Effector memory CD8-positive, alpha-beta T cell (primary cell): ENCODE results near the gene PCSK6.
A peak's percentile ranks its signal among the peaks of the same experiment; 100 is the strongest.

ENCODE experiments used
- ATAC-seq: fragments of 150-1000 bp; cut with Tn5 transposase; replicated peaks from 2 replicates; pipeline ENCODE4 v1.10.0; 2021; ENCODE audit warnings: mild to moderate bottlenecking, moderate library complexity
- DNase-seq, 3 experiments: peaks; one replicate each; pipeline ENCODE4 v3.0.0; 2021
- H3K27ac Mint-ChIP-seq, 2 donors: one replicate each; pipeline ENCODE4 v1.8.0; 2022; ENCODE audit warnings: mild to moderate bottlenecking in 2 of 2, mixed read lengths in 2 of 2, moderate library complexity in 2 of 2
- H3K27me3 Mint-ChIP-seq, 2 donors: one replicate each; pipeline ENCODE4 v1.8.0; 2022; ENCODE audit warnings: mixed read lengths in 2 of 2
- H3K36me3 Mint-ChIP-seq: one replicate; pipeline ENCODE4 v1.8.0; 2022; ENCODE audit warnings: mild to moderate bottlenecking, moderate library complexity, mixed read lengths; ENCODE audit not compliant: insufficient read depth
- H3K4me1 Mint-ChIP-seq, 2 donors: one replicate each; pipeline ENCODE4 v1.8.0; 2022; ENCODE audit warnings: low read depth in 2 of 2, mixed read lengths in 2 of 2
- H3K4me3 Mint-ChIP-seq, 2 donors: one replicate each; pipeline ENCODE4 v1.8.0; 2022; ENCODE audit warnings: mild to moderate bottlenecking in 2 of 2, mixed read lengths in 2 of 2, moderate library complexity in 2 of 2
- H3K9me3 Mint-ChIP-seq, 2 donors: one replicate each; pipeline ENCODE4 v1.8.0; 2022; ENCODE audit warnings: mixed read lengths in 2 of 2
- total RNA-seq, 9 experiments: gene quantifications; one replicate each; lab custom pipeline; 2026; lab: John Stamatoyannopoulos, UW

Gene PCSK6
- total RNA-seq: 0 to 3.9 (median 0.72) reads per million in 9 experiments

DNA sequence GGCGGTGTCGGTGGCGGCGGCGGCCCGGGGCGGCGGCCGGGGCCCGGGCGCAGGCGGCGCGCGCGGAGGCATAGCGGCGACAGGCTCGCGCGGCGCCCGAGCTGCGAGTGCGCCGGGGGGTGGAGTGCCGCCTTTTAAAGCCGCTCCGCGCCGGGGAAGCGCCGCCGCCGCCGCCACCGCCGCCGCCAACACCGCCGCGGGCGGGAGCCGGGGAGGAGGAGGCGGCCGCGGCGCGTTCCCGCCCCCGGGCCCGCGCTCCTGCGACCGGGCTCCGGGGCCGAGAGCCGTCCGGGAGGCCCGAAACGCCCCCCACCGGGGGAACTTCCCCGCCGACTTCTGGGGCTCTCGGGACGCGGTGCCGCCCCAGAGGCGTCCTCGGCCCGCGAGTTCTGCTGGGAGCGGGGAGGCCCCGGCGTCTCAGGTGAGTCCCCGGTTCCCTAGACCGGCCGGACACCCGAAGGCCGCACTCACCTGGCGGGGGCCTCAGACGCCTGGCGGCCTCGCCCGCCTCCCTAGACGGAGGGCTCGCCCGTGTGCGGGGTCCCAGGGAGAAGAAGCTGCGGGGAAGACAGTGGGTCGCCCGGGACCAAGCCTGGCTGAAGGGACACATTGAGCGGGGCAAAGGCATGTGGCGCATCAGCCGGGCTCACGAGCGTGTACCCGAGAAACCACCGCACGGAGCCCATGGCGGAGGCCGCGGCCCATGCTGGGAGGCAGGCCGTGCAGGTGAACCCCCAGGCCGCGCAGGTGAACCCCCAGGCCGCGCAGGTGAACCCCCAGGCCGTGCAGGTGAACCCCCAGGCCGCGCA is at the start of gene PCSK6:
Gene PCSK6, minus strand, starts transcription at position 109 of the 809 bp plus-strand sequence. Its CDS starts 37 bp downstream, at position 72.
- peaks cover 3% of the 10 kb centered on the region for H3K36me3 Mint-ChIP-seq
- H3K27ac Mint-ChIP-seq: no peak within 1 kb of the TSS
- H3K4me1 Mint-ChIP-seq: no peaks in the 10 kb centered on the region
- no peak for ATAC-seq
- no peak for DNase-seq
- no peaks in the 10 kb centered on the region for H3K9me3 Mint-ChIP-seq
- peak within 1 kb of the TSS in 1 of 2 donors; percentile 47 for H3K4me3 Mint-ChIP-seq
- peaks cover 46 to 75% of the 10 kb centered on the region in 2 donors for H3K27me3 Mint-ChIP-seq

DNA sequence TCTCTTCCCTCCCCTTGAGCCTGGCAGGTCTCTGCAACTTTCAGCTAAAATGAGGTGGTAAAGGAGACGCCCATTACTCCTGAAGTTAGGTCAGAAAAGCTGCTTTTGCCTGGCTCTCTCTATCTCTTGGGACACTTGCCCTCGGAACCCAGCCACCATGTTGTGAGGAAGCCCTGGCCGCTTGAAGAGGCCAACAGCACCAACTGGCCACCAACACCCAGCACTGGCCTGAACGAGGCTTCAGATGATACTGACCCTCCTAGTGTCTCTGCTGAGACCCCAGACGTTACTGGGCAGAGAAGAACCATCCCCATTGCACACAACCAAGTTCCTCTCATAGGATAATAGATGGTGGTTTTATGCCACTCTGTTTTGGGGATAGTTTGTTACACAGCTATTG is 49.5 kb upstream of the PCSK6 start:
- DNase-seq: no peak
- no peak for ATAC-seq
- H3K9me3 Mint-ChIP-seq: no peaks in the 10 kb centered on the region
- no peak overlapping the region for H3K4me3 Mint-ChIP-seq
- peaks cover 17 to 44% of the 10 kb centered on the region in 2 donors for H3K27me3 Mint-ChIP-seq
- peaks cover 0 to 2% of the 10 kb centered on the region in 2 donors for H3K4me1 Mint-ChIP-seq
- peaks cover 3% of the 10 kb centered on the region for H3K36me3 Mint-ChIP-seq
- no peak overlapping the region for H3K27ac Mint-ChIP-seq

DNA sequence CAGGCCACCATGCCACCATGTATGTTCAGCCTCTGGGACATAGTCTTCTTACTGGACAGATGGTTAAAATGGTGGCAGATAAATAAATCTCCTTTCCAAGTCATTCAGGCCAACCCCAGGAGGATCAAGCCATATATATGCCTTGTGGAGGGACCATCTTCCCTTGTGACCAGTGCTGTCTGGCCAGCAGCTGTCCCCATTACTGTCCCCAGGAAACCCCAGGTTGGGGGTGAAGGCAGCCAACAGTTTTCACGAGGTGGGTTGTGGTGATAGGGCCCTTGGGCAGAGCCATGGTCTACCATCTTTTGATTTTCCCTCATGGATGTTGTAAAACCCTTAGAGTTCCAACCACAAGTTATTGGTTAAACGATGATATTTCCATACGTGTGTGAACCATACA is 48.7 kb upstream of the PCSK6 start:
- Mint-ChIP-seq H3K36me3 (peaks cover 3% of the 10 kb centered on the region), H3K4me1 (peaks cover 0 to 2% of the 10 kb centered on the region in 2 donors), H3K9me3 (no peaks in the 10 kb centered on the region), H3K27ac (no peak overlapping the region), H3K4me3 (no peak overlapping the region), H3K27me3 (peaks cover 17 to 44% of the 10 kb centered on the region in 2 donors)
- ATAC-seq: no peak
- DNase-seq: no peak

DNA sequence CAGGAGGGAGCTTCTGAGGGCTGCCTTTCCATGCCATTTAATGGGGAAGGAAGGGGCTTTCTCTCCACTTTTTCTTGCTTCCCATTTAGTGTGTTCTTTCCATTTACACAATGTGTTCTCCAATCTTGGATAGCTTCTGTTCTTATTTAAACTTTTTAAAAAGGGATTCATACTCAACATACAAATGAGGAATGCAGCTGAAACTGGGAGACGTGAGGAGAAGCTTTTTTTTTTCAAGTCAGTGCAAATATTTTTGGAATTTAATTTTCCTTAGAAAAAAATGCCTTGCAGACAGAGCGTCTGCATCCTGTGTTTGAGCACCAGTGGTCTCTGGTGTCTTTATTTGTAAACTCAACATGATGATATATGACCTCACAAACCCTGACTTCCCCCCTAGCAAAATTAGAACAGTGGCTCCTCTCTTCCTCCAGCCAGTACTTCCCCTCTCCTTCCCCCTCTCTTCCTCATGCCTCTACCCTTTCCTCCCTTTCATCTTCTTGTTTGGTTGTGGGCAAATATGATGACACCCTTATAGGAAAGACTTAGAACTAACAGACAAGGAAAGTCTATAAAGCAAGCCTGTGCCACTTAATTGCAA is 48.1 kb upstream of the PCSK6 start:
- peaks cover 3% of the 10 kb centered on the region for H3K36me3 Mint-ChIP-seq
- H3K27ac Mint-ChIP-seq: no peak overlapping the region

DNA sequence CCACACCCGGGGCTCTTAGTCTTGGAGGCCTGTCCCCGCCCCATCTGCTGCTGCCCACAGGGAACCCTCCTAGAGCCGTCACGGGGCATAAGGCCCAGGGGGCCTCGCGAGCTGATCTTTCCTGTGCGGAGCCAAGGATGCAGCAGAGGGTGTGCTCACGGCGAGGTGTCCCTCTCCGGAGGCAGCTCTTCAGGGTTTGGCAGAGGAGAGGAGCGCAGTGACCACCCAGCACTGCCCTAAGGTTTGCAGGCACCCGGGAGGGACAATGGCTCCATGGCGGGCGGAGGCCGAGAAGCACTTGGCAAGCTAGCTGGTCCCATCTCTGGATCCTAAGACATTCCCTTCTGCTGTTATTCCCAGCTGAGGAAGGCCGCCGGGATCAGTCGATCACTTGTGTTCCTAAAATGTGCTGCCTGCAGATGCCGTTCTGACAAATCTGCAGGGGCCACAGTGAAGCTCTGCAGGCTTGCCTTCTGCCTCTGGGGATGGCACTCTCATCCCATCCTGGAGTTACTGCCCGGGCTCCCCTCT is 47.4 kb upstream of the PCSK6 start:
- no peak overlapping the region for H3K27ac Mint-ChIP-seq

More for the DNA sequence above, 48.1 kb upstream of the PCSK6 start:
- no peak for ATAC-seq
- Mint-ChIP-seq H3K4me1 (peaks cover 0 to 2% of the 10 kb centered on the region in 2 donors), H3K9me3 (no peaks in the 10 kb centered on the region), H3K4me3 (no peak overlapping the region), H3K27me3 (peaks cover 23 to 45% of the 10 kb centered on the region in 2 donors)
- DNase-seq: no peak

DNA sequence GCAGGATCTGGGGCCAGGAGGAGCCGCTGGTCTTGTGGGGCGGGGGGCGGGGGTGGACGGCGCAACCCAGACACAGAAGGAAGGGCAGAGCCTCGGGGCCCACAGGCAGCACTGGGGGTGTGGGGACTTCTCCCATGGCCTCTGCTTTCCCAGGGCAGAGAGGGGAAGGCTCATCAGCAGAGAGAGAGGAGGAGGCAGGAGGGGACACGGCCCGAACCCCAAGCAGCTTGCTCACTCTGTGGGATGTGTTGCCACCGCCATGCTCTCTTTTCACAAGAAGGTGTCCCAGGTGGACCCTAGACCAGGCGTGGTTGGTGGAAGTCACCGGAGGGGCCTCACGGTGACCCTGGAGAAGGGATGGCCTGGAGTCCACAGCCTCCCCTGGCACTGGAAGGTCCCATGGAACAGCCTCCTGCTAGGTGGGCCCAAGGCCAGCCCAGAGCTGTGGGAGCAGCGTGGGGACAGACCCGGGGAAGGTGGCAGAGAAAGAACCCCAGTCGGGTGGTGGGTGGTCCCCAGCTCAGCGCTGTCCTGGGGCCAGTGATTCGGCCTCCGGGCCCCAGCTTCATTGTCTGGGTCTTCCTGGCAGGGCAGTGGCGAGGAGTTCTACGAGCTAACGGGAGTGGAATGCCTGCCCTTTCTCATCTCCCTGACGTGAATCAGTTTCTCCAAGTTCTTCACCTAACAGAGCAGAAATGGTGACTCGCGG is 46.8 kb upstream of the PCSK6 start:
- no peak overlapping the region for H3K4me3 Mint-ChIP-seq
- no peak for ATAC-seq
- H3K27ac Mint-ChIP-seq: no peak overlapping the region
- H3K4me1 Mint-ChIP-seq: peaks cover 0 to 2% of the 10 kb centered on the region in 2 donors
- H3K9me3 Mint-ChIP-seq: no peaks in the 10 kb centered on the region
- H3K36me3 Mint-ChIP-seq: no peaks in the 10 kb centered on the region
- no peak for DNase-seq
- peaks cover 27 to 58% of the 10 kb centered on the region in 2 donors for H3K27me3 Mint-ChIP-seq

More for the DNA sequence above, 47.4 kb upstream of the PCSK6 start:
- Mint-ChIP-seq H3K4me1 (peaks cover 0 to 2% of the 10 kb centered on the region in 2 donors), H3K4me3 (no peak overlapping the region), H3K9me3 (no peaks in the 10 kb centered on the region), H3K27me3 (peaks cover 27 to 51% of the 10 kb centered on the region in 2 donors), H3K36me3 (no peaks in the 10 kb centered on the region)
- ATAC-seq: no peak
- DNase-seq: no peak

DNA sequence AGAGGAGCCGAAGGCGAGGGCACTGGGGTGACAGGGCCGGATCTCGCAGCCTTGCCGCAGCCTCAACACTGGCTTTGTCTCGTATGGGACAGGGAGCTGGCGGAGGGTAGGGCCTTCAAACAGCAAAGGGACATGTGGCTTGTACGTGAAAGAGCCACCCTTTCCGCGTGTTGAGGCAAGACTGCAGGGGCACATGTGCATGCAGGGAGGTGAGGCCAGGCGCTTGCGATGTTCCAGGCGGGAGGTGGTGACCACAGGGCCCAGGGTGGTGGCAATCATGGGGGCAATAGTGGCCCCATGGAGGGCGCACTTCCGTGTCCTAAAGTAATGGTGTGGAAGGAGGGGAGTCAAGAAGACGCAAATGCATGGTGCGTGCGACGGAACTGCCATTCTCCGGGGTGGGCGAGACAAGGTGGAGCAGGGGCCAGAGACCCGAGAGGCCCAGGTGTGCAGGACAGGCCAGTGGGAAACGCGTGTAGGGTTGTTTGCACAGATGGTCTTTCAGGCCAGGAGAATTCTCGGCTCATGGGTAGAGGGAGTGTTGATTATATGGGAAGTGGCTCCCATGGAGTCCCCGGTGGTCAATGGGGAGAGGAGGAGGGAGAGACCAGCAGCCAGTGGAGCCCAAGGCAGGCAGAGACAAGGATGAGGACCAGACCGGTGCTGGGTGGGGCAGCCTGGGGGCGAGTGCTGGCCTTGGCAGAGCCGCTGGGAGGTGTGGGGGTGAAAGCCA is 45.8 kb upstream of the PCSK6 start:
- Mint-ChIP-seq H3K4me3 (no peak overlapping the region), H3K36me3 (no peaks in the 10 kb centered on the region), H3K9me3 (no peaks in the 10 kb centered on the region), H3K27ac (no peak overlapping the region), H3K4me1 (no peaks in the 10 kb centered on the region), H3K27me3 (peaks cover 27 to 66% of the 10 kb centered on the region in 2 donors)
- ATAC-seq (no peak), DNase-seq (no peak)

DNA sequence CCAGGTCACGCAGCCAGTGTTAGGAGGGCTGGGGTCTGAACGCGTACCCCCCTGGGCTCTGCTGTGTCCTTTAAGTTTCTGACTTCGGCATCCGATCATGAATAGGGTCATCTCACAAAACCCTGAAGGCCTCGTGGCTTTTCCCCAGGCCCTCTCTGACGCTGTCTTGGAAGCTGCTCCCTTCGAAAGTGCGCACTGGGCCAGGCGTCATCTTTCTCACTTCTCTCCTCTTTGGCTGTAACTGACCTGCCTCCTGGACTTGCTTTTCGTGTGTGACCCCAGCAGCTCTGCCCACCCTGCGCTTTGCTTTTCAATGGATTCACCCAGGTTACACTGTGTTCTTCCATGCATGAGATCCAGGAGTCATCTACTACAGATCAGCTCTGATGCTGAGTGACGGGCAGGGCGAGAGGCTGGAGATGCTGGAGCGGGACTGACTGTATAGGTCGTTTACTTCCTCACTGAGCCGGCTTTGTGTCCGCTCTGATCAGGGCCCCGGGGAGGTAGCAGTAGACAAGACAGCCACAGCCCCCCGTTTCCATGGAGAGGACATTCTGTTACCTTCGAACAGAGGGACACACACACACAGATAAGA is 45.0 kb upstream of the PCSK6 start:
- no peak for DNase-seq
- no peaks in the 10 kb centered on the region for H3K9me3 Mint-ChIP-seq
- no peaks in the 10 kb centered on the region for H3K36me3 Mint-ChIP-seq
- ATAC-seq: no peak
- H3K27me3 Mint-ChIP-seq: peaks cover 27 to 66% of the 10 kb centered on the region in 2 donors
- H3K4me3 Mint-ChIP-seq: no peak overlapping the region
- no peaks in the 10 kb centered on the region for H3K4me1 Mint-ChIP-seq
- H3K27ac Mint-ChIP-seq: no peak overlapping the region

DNA sequence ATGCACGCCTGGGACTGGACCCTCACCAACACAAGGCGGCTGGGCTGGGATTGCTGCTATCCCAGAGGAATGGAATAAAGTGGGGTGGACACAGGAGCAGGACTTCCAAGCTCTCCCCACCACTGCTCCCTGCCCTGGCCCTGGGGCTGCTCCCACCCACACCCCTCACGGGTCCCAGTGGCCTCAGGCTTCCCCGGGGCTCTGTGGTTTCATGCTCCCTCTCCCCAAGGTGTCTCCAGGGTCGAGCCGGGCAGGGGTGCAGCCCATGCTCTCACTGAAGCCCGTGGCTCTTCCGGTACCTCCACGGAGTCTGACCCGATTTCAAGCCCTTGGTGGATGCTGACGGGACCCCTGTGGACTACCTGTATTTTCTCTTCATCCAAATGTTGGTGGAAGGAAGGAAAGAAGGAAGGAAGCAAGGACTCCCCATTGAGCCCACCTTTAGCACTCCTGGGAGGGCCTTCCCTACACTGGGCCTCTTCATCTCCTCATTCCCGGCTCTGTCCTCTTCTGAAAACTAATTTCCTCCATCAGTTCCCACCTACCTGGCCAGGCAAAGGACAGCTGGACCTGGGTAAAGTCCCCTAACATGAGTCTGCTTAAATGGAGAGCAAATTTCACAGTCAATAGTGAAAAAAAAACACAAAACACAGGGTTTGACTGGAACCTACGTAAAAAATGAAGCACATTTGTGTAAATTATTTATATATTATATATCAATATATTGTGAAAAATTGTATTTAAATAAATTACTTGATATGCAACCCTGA is 44.0 kb upstream of the PCSK6 start:
- Mint-ChIP-seq H3K9me3 (no peaks in the 10 kb centered on the region), H3K4me1 (peaks cover 0 to 2% of the 10 kb centered on the region in 2 donors), H3K27me3 (peaks cover 27 to 74% of the 10 kb centered on the region in 2 donors), H3K36me3 (no peaks in the 10 kb centered on the region), H3K4me3 (no peak overlapping the region), H3K27ac (no peak overlapping the region)
- no peak for DNase-seq
- ATAC-seq: no peak

DNA sequence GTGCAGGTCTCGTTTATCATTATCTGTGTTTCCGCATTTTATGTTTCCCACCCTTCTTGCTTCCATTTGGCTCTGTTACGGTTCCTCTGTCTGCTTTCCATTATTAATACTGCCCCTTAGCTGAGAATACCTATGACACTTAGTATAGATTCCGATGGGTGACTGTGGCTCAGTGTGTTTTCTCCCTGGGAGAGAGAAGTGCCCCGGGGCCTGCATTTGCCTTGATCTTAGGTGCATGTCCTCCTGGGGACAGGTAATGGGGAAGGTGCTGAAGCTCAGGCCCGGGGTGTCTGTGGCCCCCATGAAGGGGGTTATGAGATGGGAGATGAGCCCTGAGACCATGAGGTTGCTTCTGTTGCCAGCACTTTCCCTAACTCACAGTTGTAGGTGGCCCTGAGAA is 43.4 kb upstream of the PCSK6 start:
- peaks cover 0 to 2% of the 10 kb centered on the region in 2 donors for H3K4me1 Mint-ChIP-seq
- no peak for DNase-seq
- no peaks in the 10 kb centered on the region for H3K9me3 Mint-ChIP-seq
- H3K4me3 Mint-ChIP-seq: no peak overlapping the region
- no peaks in the 10 kb centered on the region for H3K36me3 Mint-ChIP-seq
- no peak overlapping the region for H3K27ac Mint-ChIP-seq
- no peak for ATAC-seq
- peaks cover 33 to 75% of the 10 kb centered on the region in 2 donors for H3K27me3 Mint-ChIP-seq

DNA sequence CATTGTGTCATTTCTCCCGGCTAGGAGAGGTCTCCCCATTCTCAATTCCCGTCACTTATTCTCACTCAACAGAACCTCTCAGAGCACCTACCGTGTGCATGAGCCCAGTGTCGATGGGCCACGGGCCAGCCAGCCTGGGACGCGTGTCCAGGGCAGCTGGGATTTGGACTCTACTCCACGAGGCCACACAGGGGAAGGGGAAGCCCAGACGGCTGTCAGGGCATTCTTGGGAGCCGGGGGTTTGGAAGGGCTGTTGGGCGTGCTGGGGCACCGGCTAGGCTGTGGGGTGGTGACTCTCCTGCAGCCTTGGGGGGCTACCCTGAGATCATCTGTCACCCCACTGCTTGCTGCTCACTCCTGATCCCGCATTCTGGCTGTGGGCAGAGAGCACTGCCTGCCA is 41.7 kb upstream of the PCSK6 start:
- no peak overlapping the region for H3K4me3 Mint-ChIP-seq
- H3K27me3 Mint-ChIP-seq: peaks cover 35 to 73% of the 10 kb centered on the region in 2 donors
- H3K27ac Mint-ChIP-seq: no peak overlapping the region
- no peak for DNase-seq
- no peaks in the 10 kb centered on the region for H3K36me3 Mint-ChIP-seq
- H3K4me1 Mint-ChIP-seq: peaks cover 0 to 2% of the 10 kb centered on the region in 2 donors
- no peak for ATAC-seq
- H3K9me3 Mint-ChIP-seq: no peaks in the 10 kb centered on the region
